Left cardiac atrium (tissue), 4 donors: ENCODE measurements around the gene ZBTB20. TPM values are rescaled to one million over a fixed set of nuclear protein-coding genes. Genes with fewer than 3 reads are reported as not detected.

Experiments used
- ATAC-seq, 2 donors: fragments of 200-7000 bp; cut with Tn5 transposase; one replicate each; pipeline ENCODE4 v1.9.1; 2020; ENCODE audit warnings: mild to moderate bottlenecking in 2 of 2, moderate library complexity in 2 of 2
- DNase-seq: peaks from one replicate; pipeline ENCODE4 v3.0.0-alpha.2; 2020
- intact Hi-C, 2 donors: fragments of 100-400 bp; cut with DNase I; formaldehyde crosslinking; loops; one replicate each; pipeline versions ENCODE4 v1.14.1 to v1.15.1; 2022 to 2023
- total RNA-seq, 2 donors: library from RNA; stranded (reverse); fragmentation: NEBNext Ultra II Directional; extraction: Animal tissue kit (Norgen Biotek cat#: 25700); gene quantifications; one replicate each; pipeline ENCODE4 v1.2.1, GENCODE V29; 2021
- donor health status: DM: no; HTN: yes; CAD: no.
- donor health status: DM: no; HTN: yes; CAD: no; lungs with severe emphysema.
- donor health status: DM: yes; HTN: yes; CAD: no.
- donor health status: Dilated cardiomyopathy.

The ZBTB20 gene
- total RNA-seq, 2 donors from 2014 or later, result 59.5 to 68.8 TPM

DNA sequence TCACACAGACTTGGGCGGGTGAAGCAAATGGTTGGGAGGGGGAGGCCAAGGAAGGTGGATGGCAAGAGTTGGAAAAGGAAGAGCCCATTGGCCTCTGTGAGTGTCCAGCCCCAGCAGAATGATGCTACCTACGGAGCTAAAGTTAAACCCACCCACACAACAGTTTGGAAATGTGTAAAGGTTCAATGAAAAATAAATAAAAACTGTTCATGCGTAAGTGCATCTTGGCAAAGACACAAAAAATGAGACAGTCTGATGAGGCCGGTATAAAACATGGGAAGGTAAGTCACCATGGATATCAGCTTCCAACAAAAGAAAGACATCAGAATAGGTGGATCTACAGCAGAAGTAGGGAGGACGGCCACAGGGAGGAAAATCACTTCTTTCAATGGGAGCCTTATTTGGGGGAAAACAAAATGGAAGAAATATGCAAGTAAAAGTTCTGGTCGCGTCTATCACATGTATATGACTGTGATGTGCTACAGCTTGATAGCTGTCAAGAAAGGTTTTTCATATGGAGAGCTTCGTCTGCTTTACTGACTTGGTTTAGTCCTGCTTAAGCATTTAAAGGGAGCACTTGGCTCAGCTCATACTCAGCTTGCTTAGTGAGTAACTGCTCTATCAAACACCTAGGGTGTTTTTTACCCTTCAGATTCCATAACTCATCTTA is 770.4 kb downstream of the ZBTB20 start:
- DNase-seq (no peak), ATAC-seq (no peak)
- intact Hi-C loops, result no loop called here

DNA sequence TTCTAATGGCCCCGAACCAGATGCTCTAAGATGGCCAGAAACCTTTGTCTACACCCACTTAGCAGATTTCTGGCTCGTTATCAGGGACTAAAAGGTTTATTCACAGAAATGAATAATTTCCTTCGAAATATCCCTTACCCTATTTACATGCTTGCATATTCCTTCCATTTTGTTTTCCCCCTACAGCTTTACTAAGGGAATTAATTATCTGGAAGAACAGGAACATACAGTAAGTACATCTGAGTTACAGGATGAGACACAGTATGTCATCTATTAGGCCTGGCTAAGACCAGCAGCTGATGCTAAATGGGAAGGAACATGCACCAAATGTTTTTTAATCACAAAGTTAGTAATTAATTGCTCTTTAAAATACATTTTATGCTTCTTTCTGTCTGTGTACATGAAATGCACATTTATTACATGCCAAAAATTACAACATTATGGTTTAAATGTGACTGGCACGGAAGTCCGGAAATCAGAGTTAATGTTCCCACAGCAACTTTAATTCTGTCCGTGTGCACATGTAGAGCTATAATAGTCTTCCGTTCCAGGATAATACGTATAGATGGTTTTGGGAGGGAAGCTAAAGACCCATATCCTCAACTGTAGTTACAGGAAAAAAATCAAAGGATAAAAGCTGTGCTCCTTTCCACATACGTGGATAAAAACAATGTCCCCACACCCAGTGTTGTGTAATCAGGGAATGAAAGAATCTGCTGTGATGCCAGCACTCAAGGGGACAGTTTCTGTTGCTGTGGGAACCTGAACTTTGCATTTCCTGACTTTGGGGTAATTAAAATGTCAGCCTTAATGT is 771.3 kb downstream of the ZBTB20 start:
- DNase-seq (no peak), ATAC-seq (no peak)
- intact Hi-C loops, result no loop called here

DNA sequence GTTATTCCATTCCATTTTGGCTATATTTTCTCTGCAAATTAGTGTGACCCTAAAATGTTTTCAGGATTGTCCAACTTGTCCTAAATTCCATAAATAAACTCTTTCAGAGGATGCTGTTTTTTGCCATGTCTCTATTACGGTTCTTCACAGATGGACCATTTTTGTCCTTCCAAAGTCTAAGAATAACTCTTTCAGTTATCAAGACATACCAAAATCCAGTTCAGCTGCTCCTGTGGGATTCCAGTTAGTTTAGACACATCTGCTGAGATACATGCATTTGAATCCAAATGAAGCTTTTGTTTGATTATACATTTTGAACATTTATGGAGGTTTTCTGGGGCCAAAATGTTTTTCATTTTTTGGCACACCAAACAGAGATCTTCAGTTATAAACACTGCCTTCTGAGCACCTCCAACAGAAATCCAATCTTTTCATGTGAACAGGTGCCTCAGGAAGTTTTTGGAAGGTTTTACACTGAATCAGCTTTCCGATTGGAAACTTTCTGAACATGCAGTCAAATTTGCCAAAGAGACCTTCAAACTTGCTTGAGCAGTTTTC is 772.6 kb downstream of the ZBTB20 start:
- DNase-seq (no peak), ATAC-seq (no peak)
- intact Hi-C loops, result no loop called here

DNA sequence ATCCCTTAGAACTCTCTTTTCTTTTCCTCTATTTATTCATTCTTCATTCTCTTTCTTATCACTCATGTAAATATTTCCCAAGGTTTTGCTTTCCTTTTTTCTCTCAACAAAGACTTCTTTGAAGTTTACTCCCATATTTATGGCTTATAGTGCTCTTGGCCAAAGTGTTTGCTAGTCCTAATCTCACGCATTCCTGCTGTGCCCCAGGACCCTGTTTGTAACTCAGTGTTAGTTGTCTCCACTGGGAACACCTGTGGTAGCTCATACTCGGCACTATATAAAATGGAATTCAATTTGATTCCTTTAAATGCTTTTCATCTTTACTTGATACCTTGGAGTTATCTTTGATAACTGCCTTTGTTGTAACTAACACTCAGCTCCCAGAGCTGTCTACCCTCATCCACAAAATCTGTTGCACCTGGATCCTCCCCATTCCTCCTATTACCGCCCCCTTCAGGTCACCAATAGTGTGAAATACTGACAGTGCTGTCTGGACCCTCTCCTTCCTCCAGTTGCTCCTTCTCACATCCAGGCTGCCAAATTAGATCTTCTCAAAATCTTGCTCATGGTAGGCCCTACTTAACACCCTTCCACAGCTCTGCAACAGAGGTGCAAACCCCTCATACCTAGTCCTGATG is 776.4 kb downstream of the ZBTB20 start:
- no peak for ATAC-seq

DNA sequence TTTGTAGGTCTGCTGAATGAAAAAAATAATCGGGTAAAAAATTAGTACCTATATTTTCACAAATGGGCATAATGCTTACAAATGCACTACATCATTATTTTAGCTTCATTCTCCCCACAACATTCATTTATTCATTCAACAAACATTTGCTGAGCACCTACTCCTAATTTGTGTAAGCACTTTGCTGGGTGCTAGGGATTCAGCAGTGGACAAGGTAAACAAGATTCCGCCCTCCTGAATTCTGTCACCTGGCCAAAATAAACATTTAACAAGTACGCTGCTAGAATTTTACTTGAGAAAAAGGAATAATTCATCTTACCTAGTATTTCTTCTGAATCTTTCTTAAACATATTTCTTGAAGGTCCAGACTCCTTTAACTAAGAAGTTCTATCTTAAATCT is 781.2 kb downstream of the ZBTB20 start:
- ATAC-seq (no peak), DNase-seq (no peak)
- intact Hi-C loops, result no loop called here

More for the DNA sequence above, 776.4 kb downstream of the ZBTB20 start:
- no peak for DNase-seq
- intact Hi-C loops, result no loop called here

DNA sequence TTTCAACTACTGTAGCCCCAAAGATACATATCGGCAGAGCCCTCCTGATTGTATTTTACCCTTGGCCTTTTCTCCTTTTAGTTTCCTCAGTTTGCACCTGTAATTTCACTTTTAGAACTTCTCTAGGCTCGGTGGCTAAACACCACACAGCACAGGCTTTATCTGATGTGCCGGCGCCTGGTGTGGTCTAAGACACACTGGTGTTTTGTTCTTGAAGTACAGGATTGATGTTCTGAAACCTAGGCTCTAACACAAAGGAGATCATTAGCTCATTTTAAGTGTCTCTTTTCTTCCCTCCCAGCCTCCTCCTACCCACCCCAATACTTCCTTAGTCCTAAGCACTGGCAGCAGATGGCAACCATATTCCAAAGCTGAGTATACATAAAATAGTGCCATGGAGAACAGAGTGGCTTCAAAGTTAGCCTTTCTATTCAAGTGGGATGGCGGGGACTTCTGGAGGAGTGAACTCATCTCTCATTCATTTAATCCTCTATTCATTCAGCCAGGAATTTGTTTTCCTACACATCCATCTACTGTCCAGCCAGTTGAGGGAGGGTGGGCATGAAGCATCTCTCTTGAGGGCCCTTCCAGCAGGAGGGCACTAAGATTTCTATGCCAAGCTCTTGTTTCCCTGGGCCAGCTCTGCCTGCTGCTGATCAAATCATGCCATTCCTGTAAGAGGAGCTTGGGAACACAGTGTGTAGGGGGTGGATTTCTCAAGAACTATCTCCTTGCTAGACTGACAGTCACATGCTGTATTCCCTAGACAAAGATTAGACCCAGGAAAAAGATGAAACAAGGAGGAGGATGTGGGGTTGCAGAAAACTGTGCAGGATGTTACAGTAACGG is 782.1 kb downstream of the ZBTB20 start:
- ATAC-seq (peak in 1 of 2 donors; percentile 5), DNase-seq (no peak)

DNA sequence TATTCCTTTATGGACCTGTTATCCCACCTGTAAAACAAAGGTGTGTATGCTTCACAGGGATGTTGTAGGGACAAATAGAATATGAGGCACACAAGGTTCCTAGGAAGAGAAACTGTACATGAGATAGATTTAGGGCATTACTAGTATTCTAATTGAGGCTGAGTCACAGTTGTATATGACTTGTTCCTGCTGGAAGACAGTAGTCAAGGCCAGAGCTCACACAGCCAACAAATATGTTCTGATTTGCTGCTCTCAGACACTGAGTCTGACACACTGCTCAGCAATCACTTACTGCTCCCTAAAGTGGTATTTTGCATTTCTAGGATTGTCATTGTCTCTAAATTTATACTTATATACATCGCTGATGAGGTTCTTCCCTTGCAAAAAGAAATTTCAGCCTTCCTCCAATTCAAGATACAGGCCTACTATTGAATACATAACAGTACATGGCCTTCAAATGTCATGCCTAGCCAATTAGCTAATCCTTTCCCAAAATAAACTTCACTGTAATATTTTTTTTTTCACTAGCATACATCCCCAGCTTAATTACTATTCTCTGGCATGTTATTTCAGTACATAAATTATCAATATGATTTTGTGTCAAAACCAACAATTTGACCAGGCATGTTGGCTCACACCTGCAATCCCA is 783.4 kb downstream of the ZBTB20 start:
- DNase-seq, result no peak
- intact Hi-C loops, result no loop called here
- peak; percentile 64 to 91 for ATAC-seq

More for the DNA sequence above, 782.1 kb downstream of the ZBTB20 start:
- intact Hi-C loops, result no loop called here

DNA sequence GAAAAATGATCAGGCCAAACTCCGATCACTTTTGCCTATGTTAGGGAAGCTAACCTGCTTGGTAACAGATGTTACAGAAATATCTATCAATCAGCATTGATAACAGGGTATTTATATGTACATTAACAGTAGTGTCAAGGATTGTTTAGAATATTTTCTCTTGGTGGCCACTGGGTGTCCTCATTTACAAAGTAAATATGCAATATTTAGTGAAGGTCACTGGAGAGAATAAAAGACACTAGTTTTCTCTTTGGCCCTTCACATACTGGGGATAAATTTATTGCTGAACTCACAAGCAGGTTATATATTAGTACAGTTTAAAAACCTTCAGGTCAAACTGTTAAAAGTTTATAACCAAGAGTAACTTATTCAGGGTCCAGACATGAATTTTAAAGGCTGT is 784.3 kb downstream of the ZBTB20 start:
- intact Hi-C loops, result no loop called here

DNA sequence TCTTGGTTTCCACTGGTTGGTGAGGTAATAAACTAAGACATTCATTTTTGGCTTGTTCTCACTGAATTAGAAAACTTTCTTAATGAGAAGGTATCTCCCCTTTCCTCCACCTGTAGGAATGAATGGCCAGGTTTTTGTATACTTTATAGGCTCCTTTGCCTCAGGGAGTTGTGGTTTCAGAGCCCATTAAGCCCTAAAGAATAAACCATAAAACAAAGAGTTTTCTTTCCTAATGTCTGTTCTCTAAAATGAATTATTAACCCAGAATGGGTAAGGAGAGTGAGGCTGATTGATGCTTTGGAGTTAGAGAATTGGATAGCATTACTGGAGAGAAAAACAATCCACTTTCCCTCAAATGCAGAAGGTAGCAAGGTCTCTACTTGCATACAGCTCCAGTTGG is 785.7 kb downstream of the ZBTB20 start:
- intact Hi-C loops, result no loop called here
- no peak for ATAC-seq
- no peak for DNase-seq

More for the DNA sequence above, 784.3 kb downstream of the ZBTB20 start:
- no peak for DNase-seq
- ATAC-seq, result peak; percentile 40 to 54

DNA sequence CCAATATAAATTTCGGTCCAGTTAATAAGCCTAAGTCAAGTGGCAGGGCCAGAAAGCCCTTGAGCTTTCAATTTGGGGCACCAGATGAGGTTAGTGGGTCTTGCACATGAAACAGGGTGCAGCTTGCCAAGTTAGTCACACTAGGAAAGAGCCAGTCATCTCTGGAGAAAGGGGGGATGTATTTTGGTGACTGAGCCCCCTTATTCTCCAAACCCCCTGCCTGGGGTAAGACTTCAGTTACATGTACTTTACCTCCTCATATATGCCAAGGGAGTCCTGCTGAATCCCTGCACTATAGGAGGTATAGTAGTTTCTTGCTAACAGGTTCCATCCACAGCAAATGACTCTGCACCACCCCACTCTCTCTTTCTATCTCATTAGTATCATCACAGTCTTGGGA is 790.6 kb downstream of the ZBTB20 start:
- intact Hi-C loops, result no loop called here
- ATAC-seq, result no peak
- DNase-seq, result no peak

DNA sequence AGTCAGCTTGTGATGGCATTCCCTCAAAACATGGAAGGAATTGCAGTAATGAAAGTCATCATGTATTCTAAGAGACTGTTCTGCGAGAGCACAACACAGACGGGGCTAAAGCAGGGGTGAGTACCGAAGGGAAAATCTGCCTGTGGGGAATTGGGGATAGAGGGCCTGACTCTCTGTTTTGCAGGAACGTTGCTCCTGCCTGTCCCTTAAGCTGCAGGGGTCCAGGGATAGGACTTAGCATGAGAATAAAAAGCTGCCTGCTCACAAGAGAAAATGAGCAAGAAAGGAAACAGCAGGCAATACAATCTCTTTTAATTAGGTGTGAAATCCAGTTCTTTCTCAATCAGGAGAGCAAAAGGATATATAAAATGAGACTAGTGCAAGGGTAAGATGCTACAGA is 791.0 kb downstream of the ZBTB20 start:
- DNase-seq (no peak), ATAC-seq (no peak)
- intact Hi-C loops, result no loop called here

DNA sequence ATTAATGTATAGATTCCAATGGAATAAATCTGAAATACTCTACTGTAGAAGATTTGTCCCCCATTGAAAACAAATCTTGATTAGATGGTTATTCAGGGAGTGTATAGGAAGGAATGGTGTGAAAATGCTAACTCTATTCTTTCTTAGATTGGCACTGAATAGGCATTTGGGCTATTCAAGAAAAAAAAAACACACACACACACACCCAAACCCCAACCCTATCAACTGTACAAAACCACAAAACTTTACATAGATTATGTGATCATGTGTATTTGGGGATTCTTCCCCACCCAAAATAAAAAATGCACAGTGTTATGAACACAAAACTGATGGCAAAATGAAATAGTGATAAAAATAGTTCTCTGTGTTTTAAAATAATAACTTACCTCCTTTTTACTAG is 791.4 kb downstream of the ZBTB20 start:
- DNase-seq (no peak), ATAC-seq (no peak)
- intact Hi-C loops, result no loop called here

DNA sequence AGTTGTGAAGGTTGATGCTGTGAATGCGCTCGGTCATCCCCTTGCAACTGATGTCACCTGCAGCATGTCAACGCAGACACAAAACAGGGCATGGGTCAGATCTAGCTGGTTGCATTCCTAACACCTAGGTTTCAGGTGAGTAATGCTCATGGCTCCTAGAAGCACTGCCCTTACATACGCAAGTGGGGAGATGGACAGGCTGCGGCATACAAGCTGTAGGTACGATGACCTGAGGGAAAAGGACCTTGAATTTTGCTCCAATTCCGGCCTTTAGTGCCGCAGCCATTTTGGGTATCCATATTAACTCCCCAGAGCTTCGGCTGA is 795.3 kb downstream of the ZBTB20 start:
- intact Hi-C loops, result no loop called here
- ATAC-seq (no peak), DNase-seq (no peak)

DNA sequence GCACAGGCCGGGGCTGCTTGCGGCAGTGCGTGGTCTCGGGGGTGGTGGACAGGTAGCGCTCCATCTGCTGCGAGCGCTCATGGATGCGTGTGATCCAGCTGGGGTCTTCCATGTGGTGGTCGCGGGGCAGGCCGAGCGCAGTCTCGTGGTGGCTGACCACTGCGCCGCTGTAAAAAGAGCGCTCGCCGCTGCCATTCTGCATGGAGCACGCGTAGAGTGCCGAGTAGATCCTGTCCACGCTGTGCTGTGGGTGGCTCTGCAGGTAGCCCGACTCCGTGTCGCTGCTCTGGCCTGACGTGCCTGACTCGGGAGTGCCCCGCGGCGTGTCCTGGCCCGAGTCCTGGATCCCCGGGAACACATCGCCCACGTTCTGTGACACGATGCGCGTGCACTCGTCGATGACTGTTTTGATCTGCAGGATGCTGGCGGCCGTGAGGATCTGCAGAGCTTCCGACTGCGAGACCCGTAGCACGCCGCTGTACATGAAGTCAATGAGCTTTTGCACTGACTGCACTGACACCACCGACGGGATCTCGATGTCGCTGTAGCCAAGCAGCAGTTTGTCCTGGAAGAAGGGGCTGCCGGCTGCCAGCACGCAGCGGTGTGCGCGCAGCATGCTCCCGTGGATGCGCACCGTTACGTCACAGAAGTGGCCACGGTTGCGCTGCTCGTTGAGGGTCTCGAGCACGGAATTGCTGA is 795.8 kb downstream of the ZBTB20 start:
- DNase-seq (no peak), ATAC-seq (peak; percentile 27 to 29)
- intact Hi-C loops, result no loop called here

DNA sequence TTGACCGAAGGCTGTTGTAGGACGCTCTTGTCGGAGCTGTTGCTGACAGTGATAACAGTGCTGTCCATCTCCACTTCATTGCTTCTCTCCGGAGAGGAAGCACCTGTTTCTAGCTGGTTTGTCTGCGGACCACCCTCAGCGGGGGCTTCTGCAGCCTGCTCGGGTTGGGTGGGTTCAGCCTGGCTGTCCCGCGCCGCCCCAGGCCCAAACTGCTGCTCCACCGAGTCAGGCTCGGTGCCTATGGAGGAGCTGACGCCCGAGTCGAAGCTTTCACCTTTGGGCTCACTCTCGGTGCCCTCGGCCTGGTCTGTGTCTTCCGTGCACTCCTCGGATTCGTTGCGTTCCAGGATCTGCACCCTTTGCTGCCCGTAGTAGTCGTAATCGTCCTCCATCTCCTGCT is 796.4 kb downstream of the ZBTB20 start:
- DNase-seq (no peak), ATAC-seq (peak in 1 of 2 donors; percentile 11)
- intact Hi-C loops, result no loop called here

DNA sequence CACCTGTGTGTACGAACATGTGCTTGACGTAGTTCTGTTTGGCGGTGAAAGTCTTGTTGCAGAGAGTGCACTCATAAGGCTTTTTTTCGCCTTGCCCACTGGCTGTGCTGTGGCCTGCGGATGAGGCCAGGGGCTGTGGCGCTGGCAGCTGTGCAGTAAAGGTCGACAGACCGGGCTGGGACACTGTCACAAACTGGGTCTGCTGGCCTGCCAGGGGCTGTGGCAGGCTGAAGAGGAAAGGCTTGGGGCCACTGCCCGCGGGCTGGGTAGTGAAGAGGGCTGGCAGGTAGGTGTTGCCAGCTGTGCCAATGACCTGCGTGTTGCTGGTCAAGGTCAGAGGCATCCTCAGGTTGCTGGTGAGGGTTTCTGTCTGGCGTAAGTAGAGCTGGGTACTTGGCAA is 796.8 kb downstream of the ZBTB20 start:
- DNase-seq (no peak), ATAC-seq (peak in 1 of 2 donors; percentile 22)
- intact Hi-C loops, result no loop called here

DNA sequence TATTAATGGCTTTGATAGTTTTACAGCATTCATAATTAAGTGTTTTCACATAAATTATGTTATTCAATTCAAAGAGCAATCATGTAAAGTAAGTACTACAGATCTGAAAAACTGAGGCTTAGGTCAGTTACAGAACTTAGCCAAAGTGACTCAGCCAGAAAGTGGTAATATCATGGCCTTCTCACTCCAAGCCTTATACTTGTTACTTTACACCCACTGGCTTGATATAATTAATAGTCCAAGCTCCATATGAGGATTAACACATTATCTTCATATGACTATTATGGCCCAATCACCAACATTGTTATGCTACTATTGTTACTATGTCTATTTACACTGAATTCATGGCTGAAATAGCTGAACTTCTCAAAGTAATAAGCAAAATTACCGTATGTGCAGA is 802.6 kb downstream of the ZBTB20 start:
- no peak for ATAC-seq
- intact Hi-C loops, result no loop called here
- DNase-seq, result no peak
